ENCODE results near the gene CDS2.

The CDS2 gene

DNA sequence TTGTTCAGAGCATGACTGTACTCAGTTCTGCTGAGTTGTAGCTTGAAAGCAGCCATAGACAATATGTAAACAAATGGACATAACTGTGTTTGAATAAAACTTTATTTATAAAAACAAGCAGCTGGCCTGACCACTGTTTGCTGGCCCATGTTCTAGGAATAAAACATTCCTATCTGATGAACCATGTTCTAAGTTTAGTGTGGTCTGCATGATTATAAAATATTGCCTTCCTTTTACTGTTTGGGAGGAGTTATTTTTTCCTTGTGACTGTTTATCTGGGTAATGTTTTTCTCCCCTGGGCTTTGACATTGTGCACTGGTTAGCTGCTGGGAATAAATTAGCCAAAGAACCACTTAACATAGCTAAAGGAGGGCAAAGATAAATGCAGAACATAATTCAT lies 55.1 kb downstream of the CDS2 start:
- no peak for DNase-seq (ENCODE audit: low read depth)

DNA sequence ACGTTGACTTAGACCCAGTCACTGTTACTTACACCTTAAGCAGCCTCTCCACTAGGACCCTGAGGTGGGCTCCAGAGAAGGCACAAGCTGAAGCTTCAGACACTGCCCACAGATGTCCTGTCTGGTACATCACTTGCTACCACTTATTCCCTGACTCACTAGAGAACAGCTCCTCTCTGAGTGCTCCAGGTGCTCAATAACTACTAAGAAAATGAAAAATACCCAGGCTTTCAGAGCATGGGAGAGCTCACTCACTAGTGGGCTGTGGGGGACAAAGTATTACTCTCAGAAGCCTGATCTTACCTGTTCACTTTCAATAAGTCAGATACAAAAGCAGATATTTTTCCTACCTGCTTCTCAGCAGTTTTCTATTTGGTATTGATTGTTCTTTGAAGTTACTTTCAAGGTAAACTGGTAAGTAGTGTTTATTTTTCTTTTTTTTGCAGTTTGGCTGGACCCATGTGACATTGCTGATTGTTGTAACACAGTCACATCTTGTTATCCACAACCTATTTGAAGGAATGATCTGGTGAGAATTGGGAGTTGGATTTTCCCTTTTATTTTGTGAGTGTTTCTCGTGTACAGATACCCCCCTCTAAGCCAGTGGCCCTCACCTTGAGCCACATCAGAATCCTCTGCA lies 55.9 kb downstream of the CDS2 start:
- no peak for DNase-seq (ENCODE audit: low read depth)

DNA sequence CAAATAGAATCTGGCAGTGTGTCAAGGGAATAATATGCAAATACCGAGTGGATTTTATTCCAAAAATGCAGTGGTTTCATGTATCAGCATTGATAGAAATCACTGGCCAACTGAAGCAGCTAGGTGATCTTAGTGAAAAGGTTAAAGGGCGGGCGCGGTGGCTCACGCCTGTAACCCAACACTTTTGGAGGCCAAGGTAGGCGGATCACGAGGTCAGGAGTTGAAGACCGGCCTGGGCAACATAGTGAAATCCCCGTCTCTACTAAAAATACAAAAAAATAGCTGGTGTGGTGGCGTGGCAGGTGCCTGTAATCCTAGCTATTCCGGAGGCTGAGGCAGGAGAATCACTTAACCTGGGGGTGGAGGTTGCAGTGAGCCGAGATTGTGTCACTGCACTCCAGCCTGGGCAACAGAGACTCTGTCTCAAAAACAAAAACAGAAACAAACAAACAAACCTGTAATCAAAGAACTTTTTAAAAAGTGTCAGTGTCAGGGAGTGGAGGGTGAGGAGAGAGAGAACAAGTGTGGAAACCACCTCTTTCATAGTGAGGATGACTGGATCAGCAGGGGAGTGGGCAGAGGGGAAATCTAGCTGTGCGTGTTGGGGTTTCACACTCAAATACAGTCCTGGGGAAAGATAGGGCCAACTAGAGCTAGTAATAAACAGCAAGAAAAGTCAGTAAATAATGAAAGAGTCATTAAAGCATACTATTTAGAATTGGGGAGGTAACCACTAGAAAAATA lies 57.1 kb downstream of the CDS2 start:
- no peak for DNase-seq (ENCODE audit: low read depth)

GRCh38 chr20:5184684-5185083 lies 57.9 kb downstream of the CDS2 start:
- no peak for DNase-seq (ENCODE audit: low read depth)

GRCh38 chr20:5187122-5187521 lies 60.3 kb downstream of the CDS2 start:
- no peak for DNase-seq (ENCODE audit: low read depth)

GRCh38 chr20:5188736-5189135 lies 61.9 kb downstream of the CDS2 start:
- DNase-seq (ENCODE audit: low read depth) = no peak

DNA sequence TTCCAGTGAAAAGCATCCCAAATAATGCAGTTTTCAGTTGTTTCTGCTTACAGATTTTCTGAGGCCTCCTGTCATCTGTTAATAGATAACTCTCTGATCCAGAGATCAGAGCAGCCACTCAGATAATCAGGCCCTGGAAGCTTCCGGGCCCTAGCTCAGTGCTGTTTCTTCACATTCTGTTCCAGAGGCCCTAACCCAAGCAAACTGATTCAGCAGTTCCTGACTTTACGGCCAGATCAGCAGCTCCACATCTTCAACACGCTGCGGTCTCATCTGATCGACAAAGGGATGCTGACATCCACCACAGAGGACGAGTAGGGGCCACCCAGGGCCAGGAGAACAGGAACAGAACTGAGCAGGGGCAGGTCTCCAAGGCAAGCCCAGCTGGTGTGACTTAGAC lies 63.1 kb downstream of the CDS2 start:
- DNase-seq (ENCODE audit: low read depth) = no peak

DNA sequence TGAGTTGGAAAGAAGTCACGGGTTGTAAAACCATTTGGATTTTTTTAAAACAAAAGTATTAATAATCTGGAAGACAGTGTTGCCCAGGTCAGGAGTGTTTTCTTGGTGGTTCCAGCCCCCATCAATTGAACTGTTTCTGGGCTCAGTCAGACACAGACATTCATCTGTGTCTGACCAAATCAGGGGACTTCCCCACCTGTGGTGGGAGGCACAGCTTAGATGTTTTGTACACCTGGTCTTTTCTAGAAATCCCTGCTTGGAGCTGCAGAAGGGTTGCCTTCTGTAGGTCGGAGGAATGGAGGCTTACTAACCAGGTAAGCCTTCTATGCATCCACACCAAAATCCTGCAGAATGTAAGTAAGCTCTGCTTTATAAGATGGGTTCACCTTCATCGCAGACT lies 63.6 kb downstream of the CDS2 start:
- DNase-seq (ENCODE audit: low read depth) = no peak

- no peak for DNase-seq (ENCODE audit: low read depth)
Observed at GRCh38 chr20:5191829-5192569, 65.2 kb downstream of the CDS2 start.

- DNase-seq (ENCODE audit: low read depth) = no peak
Observed at GRCh38 chr20:5192570-5193431, 66.0 kb downstream of the CDS2 start.

DNA sequence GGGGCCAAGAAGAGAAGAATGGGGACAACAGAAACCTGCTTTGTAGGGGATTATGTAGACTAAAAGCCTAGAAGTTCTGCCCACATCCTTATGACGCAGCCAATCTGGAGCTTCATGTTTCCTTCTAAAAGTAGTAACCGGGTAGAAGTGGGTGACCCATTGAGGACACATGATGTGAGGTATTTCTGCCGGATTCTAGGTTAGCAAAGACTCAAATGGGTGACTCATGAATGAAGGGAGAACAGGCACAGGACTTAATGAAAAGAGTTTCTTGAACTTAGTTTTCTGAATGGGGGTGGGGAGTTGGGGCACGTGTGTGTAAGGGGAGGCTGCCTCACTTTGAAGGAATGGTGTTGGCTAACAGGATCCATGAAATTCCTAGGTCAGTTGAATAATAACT lies 68.8 kb downstream of the CDS2 start:
- DNase-seq (ENCODE audit: low read depth) = no peak

DNA sequence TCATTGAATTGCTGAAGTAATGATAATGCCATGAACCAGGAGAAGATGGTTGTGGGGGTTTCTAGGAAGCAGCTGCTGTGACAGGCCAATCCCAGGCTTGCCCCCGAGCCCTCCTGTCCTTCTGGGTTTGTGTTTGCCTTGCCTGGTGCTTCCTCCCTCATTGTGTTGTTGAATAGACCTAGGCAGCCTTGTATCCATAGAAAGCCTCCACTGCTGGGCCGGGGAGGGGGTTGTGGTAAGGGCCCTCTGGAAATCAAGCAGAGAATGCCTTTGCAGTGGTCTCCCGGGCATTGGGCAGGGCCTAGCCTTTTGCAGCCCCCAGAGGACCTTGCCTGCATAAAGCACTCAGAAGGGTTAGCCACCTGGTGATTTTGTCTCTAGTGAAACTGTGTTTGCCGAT lies 69.3 kb downstream of the CDS2 start:
- no peak for DNase-seq (ENCODE audit: low read depth)

DNA sequence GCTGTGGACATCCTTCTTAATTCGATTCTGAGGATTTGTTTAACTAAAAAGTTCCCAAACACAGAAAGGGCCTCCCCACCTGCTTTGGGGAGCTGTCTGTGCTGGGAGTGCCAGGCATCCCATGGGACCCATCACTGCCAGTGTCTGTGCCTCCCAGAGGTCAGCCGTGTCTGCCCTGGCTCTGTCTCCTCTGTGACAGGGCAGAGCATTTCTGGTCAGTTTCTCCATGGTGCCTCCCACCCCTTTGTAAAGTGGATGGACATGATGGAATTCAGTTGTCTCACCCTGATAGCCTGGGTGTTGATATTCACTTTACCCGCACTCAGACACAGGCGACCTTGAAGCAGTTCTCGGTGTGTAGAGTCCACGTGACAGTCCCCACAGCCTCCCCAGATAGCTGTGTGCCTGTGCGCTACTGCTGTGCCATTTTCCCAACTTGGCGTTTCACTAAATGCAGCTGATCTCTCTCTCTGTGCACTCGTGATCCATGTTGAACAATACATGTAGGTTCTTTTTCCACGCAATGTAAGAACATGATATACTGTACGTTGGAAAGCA lies 70.5 kb downstream of the CDS2 start:
- no peak for DNase-seq (ENCODE audit: low read depth)

DNA sequence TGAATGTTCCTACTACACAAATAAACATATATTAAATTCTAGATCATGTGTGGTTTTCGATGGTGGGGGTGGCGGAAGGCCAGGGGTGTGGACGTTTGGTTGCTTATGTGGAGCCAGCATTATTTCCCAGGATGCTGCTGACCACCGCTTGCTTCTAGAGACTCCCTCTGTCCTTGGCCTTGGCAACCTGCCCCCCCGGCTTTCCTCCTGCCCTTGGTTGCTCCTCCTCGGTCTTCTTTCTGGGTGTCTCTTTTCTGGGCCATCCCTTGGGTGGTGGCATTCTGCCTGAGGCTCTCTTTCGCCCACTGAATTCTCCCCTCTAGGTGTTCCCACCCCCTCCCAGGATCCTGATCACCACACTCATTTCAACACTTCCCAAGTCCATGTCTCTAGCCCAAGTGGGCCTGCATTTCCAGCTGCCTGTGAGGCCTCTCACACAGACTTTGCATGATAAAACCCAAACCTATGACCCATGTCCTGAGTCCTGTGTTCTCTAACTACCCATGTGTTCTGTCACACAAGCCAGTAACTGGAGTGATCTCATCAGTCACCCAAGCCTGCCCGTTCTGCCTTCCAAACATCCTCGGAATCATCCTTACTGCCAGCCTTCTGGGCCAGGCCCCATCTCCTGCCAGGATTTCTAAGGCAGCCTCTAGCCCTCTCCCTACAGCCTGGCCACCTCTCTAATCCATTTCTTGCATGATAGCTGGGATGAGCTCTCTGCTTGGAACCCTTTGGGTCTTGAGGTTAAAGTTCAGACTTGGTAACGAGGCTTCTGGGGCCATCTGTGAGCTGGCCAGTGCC lies 71.2 kb downstream of the CDS2 start:
- no peak for DNase-seq (ENCODE audit: low read depth)

GRCh38 chr20:5198651-5198924 lies 71.8 kb downstream of the CDS2 start:
- no peak for DNase-seq (ENCODE audit: low read depth)

GRCh38 chr20:5203380-5203779 lies 76.6 kb downstream of the CDS2 start:
- DNase-seq (ENCODE audit: low read depth) = no peak

DNA sequence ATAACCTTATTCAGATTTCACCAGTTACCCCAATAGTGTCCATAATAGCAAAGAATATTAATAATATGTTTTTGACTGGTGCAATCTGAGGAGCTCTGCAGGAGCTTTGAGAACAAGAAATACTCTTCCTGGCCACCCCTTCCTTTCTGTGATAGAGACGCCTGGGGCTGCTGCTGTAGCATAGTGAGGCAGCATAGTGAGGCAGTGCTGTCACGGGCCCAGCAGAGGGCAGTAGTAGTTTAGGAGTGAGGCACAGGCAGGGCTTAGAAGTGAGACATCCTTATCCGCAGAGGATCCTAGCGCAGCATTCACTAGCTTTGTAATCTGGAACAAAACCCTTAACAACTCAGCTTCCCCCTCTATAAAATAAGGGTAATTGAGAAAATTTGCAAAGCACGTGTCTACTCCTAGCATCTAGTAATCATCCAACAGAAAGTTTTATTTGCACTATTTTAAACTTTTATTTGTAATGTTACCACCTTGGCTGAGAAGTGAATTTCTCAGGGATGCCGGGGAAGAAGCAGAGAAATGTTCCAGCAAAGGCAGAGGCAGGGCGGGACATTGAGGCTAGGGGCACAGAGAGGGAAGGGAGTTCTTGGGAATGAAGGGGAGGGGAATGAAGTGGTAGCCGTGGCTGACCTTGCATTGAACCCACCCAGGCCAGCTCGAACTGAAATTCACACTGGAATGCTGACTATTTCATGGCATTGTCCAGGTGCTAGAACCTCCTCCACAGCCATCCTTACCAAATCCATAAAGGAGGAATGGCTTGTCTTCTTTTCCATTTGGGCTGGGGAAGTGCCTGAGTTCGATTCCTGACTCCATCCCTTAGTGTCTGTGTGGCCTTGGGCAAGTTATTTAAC lies 78.8 kb downstream of the CDS2 start:
- DNase-seq (ENCODE audit: low read depth) = peak; percentile 48

DNA sequence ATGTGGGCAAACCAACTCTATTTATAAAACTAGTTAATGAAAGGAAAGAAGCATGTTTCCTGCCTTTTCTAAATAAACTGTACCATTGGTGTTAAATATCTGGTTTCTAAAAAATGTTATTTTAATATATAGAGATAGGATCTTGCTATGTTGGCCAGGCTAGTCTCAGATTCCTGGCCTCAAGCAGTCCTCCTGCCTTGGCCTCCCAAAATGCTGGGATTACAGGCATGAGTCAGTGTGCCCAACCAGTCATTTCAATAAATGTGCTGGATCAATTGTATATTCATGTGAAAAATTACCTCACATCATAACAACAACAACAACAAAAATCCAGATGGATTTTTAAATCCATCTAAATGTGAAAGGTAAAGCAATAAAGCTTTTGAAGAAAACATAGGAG lies 80.3 kb downstream of the CDS2 start:
- no peak for DNase-seq (ENCODE audit: low read depth)

DNA sequence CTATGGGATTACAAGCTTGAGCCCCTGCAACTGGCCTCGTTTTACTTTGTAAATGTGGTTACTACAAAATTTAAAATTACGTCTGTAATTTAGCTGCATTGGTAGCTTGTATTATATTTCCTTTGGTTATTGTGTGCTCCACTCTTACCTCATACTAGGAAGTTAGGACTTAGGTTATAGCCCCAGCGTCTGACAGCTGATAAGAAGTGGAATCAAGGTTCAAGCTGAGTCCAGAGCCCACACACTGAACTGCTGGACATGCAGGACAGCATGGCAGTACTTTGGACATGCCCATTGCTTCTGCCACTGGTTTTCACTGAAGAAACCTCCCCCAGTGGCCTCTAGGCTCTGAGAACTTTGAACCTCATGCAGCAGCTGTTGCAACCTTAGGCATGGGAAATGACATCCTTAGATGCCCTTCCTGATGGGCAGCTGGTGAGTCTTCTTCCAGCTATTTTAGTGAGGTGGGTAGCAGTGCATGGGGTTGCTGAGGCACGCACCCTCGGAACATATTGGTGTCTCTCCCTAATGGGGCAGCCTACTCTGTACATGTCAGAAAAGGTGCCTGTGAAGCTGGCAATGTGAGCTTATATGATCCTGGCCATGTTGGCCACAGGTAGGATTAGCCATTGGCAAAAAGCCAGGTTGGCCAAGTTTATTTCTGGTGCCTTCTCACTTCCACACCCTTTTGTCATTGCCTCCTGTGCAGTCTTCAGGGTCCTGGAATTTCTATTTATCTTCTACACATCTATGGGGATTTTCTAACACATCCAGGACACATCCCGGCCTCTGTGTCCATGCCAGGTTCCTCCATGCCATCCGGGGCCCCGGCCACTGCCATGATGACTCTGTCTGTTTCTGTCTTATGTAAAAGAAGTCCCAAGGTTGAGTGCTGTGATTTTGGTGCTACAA lies 85.3 kb downstream of the CDS2 start:
- DNase-seq (ENCODE audit: low read depth) = no peak

Measured in GM04504 (cell line).